ENCODE results near the gene NIP7.
"Not testable (repeated sequence)": the region's sequence is repeated elsewhere in the genome, so short reads cannot be mapped to it uniquely, and the experiment has no call there.

The NIP7 gene

DNA sequence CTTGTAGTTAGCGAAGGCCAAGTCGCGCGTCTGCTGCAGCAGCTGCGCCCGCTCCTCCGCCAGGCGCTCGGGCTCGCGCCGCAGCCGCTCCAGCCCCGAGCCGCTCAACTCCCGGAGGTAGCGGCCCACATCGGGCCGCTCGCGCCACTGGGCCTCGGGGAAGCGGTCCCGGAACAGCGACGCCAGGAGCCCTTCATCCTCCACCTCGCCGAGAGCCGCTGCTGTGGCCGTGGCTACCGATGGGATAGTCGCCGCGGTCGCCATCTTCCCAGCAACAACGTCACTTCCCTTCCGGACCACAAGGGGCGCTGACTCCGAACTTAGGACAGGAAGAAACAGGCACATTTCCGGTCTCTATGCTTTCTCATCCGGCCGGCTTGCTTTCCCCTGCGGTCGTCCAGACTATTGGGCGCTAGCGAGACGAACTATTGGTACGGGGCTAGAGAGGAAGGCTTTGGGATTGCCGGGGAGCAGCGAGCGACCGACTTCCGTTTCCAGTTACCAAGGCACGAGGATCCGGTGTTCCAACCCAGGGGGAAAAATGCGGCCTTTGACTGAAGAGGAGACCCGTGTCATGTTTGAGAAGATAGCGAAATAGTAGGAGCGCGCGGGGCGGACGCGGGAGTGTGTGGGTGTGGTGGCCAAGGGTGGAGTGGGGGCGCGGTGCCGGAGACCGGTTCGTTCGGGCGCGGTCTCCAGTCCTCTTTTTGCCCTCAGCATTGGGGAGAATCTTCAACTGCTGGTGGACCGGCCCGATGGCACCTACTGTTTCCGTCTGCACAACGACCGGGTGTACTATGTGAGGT is at the start of gene NIP7, which contains the start of gene COG8:
NIP7 (plus strand) TSS at position 484 of the 806 bp plus-strand sequence; CDS start at position 542, 58 bp downstream.
COG8 (minus strand) TSS at position 276 of the 806 bp plus-strand sequence; CDS start at position 264, 12 bp downstream.
- DNase-seq, result peak; percentile 70 to 87 (median 80)

DNA sequence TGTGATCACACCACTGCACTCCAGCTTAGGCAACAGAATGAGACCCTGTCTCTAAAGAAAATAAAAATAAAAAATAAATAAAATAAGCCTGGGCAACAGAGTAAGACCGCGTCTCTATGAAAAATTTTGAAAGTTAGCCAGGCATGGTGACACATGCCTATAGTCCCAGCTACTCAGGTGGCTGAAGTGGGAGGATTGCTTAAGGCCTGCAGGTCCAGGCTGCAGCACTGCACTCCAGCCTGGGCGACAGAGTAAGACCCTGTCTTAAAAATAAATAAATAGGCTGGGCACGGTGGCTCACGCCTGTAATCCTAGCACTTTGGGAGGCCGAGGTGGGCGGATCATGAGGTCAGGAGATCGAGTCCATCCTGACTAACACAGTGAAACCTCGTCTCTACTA is 47.9 kb upstream of the NIP7 start:
- DNase-seq, result not testable (repeated sequence)

DNA sequence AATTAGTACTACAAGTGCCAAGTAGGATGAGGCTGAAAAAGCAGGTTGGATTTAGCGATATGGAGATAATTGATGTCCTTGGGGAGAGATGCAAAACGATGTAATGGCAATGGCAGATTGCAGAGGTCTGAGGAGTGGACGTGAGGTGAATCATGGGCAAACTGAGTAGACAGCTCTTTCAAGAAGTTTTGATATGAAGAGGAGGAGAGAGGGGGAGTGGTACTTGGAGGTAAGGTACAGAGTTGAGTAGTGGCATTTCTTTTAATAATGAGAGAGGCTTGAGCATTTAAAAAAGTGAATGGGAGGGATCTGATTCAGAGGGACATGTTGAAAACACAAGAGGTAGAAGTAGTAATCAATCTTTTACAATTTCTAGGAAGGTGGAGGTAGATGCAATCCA is 46.2 kb upstream of the NIP7 start:
- no peak for DNase-seq

DNA sequence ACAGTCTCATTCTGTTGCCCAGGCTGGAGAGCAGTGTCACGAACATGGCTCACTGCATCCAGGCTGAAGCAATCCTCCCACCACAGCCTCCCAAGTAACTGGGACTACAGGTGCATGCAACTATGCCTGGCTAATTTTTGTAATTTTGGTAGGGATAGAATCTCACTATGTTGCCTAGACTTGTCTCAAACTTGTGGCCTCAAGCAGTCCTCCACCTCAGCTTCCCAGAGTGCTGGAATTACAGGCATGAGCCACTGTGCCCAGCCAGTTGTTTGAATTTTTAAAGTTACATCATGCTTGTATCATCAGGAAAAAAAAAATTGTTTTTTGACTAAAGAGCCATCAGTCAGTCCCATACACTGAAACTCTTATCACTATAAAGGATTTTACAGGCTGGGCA is 45.5 kb upstream of the NIP7 start:
- no peak for DNase-seq

DNA sequence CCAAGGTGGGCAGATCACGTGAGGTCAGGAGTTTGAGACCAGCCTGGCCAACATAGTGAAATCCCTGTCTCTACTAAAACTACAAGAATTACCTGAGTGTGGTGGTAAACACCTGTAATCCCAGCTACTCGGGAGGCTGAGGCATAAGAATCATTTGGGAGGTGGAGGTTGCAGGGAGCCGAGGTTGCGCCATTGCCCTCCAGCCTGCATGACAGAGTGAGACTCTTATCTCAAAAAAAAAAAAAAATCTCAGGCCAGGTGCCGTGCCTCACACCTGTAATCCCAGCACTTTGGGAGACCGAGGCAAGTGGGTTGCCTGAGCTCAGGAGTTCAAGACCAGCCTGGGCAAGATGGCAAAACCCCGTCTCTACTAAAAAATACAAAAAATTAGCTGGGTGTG is 42.8 kb upstream of the NIP7 start:
- DNase-seq, result not testable (repeated sequence)

DNA sequence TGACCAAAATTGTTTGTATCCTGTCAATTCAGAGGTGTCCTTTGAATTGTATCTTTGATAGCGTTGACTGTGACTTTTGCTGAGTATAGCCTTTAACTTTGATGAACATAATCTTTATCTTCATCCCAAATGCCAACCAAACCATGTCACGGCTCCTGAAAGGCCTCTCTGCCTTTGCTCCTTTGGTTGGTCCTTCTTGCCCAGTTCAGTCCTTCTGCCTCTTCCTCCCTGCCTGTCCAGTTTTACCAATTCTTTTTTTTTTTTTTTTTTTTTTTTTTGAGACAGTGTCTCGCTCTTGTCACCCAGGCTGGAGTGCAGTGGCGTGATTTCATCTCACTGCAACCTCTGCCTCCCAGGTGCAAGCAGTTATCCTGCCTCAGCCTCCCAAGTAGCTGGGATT is 41.3 kb upstream of the NIP7 start:
- no peak for DNase-seq

DNA sequence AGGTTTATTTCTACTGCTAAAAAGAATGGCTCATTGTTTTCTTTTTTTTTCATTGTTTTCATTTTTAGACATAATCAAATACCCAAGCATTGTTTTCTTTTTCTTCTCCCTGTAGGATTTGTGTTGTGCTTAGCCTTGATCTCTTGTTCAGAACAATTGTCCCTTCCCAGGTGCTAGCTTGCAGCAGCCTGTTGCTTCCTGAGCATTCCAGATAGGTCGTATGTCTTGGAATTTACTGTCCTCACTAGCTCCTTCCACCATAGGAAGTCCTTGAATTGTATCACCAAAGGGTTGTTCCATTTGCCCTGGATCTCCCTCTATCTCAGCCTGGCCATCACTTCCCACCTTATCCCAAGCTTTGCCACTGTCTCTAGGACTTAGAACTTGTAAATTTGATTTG is 38.4 kb upstream of the NIP7 start:
- no peak for DNase-seq

DNA sequence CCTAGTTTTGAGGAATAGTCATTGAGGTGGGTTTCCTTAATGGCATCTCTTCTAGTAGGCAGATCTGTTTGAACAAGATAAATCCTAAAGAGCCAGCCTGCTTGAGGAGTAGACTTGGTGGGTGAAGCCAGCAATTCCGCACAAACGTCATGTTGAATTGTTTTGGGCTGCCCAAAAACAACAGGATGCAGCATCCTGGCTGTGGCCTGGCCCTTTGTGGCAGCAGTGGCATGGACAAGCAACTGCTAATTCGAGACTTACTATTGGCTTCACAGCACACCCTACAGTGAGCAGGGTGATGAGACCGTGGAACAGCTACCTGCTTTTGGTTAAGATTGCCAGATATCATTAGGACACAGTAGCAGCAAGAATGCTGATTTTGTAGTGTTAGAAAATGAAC is 37.7 kb upstream of the NIP7 start:
- DNase-seq, result no peak

DNA sequence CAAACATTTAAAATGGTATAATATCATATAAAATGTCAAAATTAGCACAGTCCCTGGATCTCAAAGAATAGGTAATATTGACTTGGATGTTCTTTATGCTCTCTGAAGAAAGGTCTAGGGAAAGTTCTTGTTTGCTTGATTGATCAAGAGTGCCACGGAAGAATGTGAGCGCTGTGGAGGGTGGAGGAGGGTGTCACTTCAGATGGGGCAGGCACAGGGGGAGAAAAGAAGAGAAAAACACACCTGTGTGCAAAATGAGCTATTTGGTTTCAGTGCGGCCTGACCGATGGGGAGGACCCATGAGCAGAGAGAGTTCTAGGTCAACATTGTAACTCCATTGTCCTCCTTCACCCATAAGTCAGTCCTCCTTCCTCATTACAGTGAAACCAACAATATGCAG is 37.3 kb upstream of the NIP7 start:
- no peak for DNase-seq

DNA sequence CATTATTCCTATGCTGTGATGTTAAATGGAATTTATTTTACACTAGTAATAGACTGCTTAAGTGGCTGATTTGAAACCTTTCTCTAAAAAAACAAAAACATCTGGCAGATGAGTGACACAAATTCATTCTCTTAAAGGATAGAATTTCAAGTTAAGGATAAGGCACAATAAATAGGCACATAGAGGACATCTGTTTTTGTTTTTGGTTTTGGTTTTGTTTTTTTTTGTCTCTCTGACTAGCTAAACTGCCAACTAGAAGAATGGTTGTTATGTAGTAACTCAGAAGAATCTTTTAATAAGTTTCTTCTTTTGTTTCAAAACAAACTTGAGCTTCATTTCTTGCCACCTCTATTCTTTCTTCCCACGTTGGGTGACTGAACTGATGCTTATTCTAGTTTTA is 33.5 kb upstream of the NIP7 start:
- no peak for DNase-seq

DNA sequence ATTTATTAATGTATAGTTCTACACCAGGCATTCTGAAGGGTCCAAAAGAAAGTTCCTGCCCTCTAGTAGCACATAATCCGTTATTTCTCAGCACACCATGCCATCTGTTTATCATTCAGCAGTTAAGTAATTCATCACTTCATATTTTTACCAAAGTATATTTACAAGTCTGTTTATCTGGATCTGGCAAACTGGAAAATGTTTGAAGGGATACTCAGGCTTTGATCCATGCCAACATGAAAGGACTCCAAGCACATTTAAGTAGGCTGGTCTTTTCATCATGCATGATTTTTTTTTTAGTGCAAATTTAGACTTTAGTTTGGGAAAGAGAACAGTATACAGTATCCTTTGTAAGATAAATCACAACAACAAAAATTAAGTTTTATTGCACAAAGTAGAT is 32.5 kb upstream of the NIP7 start:
- no peak for DNase-seq

DNA sequence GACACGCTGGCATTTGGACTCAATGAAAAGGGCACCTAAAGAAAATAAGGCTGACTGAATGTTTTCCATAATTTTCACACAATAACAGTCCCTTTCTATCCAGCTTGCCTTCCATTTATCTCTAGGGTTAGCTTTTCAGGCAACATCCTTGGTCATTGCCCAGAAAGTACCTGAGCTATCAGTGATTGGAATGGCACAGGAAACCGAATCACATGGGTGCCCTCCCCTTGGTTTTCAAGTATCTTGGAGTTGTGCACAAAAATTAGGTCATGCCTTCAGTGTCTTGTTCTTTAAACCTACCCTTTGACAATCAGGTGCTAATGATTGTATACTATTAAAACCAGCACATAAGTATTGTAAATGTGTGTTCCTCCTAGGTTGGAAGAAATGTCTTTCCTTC is 31.7 kb upstream of the NIP7 start:
- no peak for DNase-seq

DNA sequence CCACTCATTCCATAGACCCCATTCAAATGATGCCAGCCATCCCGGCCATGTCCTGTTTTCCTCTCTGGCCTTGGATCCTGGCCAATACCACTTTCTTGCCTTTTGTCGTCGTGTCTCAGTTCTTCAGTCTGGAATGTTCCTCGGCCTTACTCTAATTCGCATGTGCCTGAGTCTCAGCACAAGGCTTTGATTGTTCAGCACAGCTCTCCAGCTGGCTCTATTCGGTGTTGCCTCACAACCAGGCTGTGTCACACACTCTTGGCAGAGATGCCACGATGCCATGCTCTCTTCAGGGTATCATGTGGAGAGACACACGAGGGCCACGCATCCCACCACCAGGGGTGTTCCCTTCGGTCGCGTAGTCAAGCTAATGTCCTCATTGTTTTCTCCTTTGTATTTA is 30.3 kb upstream of the NIP7 start:
- DNase-seq, result no peak

DNA sequence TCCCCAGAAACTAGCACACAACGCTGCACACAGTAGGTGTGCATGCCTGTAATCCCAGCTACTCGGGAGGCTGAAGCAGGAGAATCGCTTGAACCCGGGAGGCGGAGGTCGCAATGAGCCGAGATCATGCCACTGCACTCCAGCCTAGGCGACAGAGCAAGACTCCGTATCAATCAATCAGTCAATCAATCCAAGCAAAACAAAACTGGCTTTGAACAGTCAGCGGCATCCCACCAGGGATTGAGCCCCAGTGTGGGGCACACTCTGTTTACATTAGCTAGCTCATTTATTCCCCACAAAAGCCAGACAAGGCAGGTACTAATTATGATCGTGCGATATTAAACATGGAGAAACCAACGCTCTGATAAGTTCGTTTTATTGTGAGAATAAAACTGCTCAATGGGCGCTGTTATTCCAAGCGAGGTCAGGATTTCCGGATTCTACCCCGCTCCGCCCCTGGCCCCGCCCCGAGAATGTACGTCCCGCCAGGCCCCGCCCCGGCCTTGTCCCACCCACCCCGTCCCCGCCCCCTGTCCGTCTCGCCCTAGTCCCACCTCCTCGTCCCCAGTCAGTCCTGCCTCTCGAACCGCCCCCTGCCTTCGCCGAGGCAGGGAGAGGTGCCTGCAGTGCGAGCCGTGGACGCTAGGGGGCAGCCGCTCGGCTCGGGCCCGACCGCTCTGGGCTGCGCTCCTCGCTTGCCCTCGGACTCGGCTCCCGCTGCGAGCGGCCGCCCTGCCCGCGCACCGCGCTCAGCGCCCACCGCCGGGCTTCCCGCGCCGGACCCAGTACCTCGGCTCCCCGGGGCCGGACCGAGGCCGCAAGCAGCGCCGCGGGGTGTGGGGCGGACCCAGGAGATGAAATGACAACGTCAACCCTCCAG is 28.7 kb upstream of the NIP7 start, which contains the start of gene VPS4A:
VPS4A (plus strand) TSS at position 698 of the 880 bp plus-strand sequence; CDS start at position 860, 162 bp downstream.
- peak; percentile 96 to 99 (median 96) for DNase-seq

DNA sequence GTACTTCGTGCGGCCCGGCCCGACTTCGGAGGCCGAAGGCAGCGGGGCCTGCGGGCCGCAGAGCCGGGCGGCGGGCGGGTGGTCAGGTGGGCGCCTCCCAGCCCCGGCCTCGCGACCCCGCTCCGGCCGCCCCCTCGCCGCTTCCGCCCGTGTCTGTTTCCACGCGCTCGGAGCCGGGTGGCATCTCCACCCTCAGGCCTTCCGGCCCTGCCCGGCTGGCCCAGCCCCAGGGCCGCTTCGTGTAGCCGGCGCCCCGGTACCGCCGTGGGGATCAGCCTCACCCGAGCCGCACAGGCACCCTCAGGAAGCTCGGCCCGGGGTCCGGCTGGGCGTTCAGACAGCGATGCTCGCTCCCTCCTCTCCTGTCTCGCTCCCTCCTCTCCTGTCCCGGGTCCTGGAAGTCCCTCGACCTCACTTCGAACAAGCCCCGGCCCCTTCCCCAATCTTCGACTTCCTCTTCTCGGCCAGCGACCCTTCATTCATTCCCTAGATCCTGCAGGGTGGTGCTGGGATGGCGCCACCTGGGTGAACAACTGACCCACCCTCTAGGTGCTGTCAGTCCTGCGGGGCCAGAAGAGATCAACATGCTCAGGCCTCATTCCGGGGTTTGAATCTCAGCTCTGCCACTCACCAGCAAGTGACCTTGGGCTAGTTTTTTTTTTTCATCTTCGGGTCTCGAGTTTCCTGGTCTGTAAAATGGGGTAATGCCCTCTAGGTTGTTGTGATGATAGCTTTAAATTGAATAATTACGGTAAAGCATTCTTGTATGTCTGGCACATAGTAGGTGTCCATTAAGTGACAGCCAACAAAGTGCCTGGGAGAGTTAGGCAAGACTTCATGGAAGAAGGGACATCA is 27.8 kb upstream of the NIP7 start:
- no peak for DNase-seq

DNA sequence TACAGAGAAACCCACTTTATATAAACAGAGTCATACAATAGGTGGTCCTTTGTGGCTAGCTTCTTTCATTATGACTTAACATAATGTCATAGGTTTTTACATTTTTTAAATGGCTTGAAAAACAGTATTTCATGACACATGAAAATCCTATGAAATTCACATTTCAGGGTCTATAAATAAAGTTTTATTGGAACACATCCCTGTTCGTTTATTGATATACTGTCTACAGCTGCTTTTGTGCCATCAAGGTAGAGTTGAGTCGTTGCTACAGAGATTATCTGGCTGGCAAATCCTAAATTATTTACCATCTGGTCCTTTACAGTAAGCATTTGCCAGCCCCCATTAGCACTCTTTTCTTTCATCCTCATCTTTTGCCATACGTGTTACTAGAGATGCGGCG is 26.1 kb upstream of the NIP7 start:
- no peak for DNase-seq

DNA sequence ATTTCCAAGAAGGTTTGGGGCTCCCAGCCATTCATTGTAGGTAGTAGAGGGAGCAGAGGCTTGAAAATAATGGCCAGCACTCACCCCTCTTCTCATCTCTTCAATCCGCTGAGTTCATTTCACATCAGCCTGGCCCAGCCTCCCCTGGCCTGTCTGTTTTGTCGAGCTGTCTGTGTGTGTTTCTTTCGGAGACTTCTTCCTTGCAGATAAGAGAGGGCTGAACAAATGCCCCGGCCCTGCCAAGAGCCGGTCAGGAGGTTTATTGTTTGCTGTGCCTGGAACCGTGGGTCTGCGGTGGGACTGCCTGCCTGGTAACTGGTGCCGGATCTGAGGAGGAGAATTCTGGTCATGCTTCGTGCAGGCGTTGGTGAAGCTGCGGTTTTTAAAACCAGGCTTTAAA is 25.0 kb upstream of the NIP7 start:
- no peak for DNase-seq

DNA sequence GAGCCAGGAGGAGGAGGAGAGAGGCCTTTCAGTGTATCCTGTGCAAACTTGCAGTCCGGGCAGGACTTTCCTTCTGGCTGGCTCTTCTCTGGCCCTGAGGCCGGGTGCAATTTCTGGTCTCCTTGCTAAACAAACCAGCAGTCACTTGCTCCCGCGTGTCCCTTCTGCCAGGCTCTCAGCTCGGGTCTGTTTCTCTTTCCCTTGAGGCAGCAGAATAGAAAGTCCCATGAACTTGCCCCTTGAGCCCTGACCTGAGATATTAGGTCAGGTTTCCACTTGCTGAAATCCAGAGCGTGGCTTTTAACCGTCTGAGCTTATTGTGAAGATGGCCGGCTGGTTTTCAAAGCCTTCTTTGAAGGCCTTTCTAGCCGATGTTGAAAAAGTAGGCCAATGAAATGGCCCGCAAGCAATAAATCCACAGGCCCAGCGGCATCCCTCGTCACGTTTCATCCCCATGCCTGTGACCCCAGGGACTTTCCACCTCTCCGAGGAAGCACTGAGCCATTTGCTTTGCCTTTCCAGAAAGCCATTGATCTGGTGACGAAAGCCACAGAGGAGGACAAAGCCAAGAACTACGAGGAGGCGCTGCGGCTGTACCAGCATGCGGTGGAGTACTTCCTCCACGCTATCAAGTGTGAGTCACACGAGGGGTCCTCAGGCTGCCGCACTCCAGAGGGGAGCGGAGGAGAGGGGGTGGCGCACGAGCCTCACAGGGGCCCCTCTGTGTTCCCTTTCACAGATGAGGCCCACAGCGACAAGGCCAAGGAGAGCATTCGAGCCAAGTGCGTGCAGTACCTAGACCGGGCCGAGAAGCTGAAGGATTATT is 23.9 kb upstream of the NIP7 start:
- no peak for DNase-seq

DNA sequence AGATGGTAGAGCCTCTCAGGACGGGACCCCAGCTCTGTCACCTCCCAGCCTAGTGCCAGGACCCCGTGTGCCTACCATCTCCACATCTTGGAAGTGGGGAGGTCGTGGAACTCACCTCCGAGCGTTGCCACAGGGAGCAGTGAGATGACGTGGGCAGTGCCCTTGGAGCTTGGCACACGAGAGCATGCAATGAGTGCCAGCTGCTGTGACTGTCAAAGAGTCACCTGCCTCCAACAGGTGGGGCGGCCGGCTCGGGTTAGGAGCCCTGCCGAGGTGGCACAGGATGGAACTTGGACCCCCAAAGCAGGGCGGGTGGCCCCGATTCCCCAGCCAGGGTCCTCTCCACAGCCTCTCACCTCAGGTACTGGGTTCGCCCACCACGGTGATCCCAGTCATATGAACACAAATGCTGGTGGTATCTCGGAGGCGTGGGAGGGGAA is 23.0 kb upstream of the NIP7 start:
- no peak for DNase-seq

DNA sequence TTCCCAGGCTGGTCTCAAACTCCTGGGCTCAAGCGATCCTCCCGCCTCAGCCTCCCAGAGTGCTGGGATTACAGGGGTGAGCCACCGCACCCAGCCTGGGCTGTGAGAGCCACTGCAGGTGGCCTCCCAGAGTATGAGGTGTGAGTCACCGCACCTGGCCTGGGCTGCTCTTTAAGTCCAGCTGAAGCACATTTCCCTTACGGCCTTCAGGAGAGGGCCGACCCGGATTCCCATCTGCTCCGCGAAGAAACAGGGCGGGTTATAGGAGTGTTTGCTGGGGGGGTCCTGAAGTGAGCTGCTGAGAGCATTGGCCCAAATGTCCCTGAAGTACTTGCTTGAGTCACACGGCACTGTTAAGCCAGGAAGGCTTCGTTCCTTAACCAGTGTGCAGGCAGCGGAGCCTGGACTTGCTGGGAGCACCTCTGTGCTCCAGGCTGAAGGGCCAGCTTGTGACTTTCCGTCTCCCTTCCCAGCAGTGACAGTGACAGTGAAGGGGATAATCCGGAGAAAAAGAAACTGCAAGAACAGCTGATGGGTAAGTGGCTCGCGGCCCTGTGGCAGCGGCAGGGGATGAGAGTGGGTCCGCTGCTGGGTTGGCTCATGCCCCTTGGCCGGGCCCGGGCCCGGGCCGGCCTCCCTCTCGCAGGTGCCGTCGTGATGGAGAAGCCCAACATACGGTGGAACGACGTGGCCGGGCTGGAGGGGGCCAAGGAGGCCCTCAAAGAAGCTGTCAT is 21.2 kb upstream of the NIP7 start:
- no peak for DNase-seq

DNA sequence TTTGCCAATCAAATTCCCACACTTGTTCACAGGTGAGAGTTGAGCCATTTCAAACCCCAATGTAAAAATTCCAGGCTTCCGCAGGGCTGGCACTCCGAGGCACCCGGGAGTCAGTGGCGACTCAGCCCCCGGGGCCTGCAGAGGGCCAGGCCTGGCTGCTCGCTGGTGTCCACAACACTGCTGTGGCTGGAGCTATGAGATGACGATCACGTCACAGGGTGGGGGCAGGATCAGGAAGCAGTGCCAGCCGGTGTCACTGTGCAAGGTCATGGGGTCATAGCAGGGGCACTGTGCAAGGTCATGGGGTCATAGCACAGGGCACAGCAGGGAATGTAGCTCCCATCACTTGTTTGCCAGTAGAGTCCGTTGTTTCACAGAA is 20.7 kb upstream of the NIP7 start:
- no peak for DNase-seq
